Superior temporal gyrus (tissue), 1 donor: Measurements from ENCODE around the gene AHCY.
"Not testable (repeated sequence)": the region's sequence is repeated elsewhere in the genome, so short reads cannot be mapped to it uniquely, and the experiment has no call there.

Experiments used
- DNase-seq: peaks from one replicate; pipeline ENCODE4 v3.0.0-alpha.2; 2016; ENCODE audit errors: extremely low spot score

AHCY gene

GRCh38 chr20:34302723-34303533 lies at the start of gene AHCY:
Gene AHCY, minus strand, starts transcription at chr20:34303355. Its CDS starts 85 bp downstream, at chr20:34303270.
- DNase-seq = peak; percentile 96

GRCh38 chr20:34350095-34350494 lies 46.9 kb upstream of the AHCY start:
- no peak for DNase-seq

- no peak for DNase-seq
These were observed 44.4 kb upstream of the AHCY start for GRCh38 chr20:34347571-34347970.

DNA sequence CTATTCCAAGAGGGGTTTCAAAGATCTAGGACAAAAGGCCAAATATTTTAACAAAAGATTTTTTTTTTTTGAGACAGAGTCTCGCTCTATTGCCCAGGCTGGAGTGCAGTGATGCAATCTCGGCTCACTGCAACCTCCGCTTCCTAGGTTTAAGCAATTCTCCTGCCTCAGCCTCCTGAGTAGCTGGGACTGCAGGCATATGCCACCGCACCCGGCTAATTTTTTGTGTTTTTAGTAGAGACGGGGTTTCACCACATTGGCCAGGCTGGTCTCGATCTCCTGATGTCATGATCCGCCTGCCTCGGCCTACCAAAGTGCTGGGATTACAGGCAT lies 43.3 kb upstream of the AHCY start:
- not testable (repeated sequence) for DNase-seq

GRCh38 chr20:34345839-34346532 lies 42.8 kb upstream of the AHCY start:
- not testable (repeated sequence) for DNase-seq

- DNase-seq = no peak
These were observed 42.2 kb upstream of the AHCY start for GRCh38 chr20:34345402-34345736.

- DNase-seq = no peak
These were observed 41.1 kb upstream of the AHCY start for GRCh38 chr20:34344238-34344637.

- no peak for DNase-seq
These were observed 40.5 kb upstream of the AHCY start for GRCh38 chr20:34343458-34344211.

- not testable (repeated sequence) for DNase-seq
These were observed 38.0 kb upstream of the AHCY start for GRCh38 chr20:34341199-34341598.

- DNase-seq = not testable (repeated sequence)
These were observed 37.6 kb upstream of the AHCY start for GRCh38 chr20:34340726-34341125.

DNA sequence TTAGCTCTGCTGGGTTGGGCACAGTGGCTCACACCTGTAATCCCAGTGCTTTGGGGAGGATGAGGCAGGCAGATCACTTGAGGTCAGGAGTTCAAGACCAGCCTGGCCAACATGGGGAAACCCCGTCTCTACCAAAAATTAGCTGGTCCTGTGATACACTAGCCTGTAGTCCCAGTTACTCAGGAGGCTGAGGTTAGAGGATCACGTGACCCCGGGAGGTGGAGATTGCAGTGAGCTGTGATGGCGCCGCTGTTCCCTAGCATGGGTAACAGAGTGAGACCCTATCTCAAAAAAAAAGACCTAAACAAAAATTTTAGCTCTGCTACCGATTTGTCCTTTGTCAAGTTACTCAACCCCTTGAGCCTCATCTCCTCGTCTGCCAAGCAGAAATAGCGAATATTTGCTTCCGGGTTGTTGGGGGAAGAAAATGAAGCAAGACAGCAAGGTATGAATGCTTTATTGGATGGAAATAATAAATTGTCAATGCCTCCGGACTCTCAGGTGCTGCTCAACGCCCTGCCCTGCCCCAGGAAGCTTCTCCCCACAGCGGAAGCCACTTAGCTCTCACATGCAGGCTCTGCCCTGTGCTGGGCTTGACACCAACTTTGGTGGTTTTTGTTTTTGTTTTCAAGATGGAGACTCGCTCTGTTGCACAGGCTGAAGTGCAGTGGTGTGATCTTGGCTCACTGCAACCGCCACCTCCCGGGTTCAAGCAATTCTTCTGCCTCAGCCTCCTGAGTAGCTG lies 35.0 kb upstream of the AHCY start:
- DNase-seq = no peak

DNA sequence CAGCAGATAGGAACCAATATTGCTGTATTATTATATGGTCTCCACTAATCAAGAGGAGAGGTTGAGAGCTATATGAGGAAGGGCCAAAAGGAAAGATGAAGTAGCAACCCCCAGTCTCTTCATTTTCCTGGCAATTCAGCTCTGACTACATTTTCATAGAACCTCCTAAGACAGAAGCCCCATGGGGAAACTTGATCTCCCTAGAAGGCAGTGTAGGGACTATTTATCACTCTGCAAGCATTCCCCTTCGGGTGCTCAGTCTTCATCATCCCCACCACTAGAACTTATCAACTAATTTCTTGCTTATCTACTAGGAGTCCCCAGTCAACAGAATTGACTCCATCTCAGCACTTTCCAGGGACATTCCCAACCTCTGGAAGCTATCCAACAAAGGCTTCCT lies 34.4 kb upstream of the AHCY start:
- no peak for DNase-seq

- DNase-seq = peak; percentile 97
These were observed 31.7 kb upstream of the AHCY start for GRCh38 chr20:34334654-34335407.

DNA sequence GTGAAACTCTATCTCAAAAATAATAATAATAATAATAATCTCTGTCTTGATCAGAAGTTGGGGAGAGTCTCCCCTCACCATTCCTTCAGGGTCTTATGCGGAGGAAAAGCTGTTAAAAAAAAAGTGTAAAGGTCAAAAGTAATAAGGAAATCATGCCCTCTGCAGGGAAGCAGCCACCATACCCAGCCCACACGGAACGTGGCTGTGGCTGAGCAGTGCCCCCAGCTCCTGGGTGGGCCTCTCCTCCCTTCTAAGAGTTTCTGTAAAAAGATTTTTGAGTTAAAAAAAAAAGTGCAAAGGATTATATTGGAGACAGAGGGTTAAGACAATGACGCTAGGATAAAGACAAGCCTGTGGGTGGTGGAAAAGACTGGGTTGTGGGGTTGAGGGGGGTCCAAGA lies 30.6 kb upstream of the AHCY start:
- no peak for DNase-seq

DNA sequence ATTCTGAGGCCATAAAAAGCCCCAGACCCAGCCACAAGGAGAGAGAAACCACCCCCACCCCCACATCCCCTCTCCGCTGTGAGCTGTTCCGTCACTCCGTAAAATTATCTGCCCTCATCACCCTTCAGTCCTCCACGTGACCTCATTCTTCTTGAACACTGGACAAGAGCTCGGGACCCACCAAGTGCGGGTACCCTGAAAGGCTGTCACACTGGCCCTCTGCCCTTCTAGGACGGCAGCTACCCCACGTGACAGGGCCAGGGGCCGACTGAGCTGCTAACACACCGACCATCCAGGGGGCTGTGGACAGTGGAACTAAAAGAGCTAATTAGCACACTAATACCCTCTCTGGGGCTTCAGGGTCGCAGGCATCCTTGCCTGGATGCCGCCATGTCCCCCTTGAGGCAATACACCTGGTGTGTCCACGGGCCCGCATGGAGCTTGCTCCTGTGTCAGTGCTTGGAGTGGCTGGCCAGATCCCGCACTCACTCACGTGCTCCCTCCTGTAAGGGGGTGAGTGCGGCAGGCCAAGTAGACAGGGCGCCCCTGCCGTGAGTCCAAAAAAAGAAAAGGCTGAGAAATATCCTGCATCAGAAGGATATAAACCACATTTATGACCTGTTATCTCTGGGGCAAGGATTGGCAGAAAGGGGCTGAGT lies 29.2 kb upstream of the AHCY start:
- no peak for DNase-seq

GRCh38 chr20:34331838-34332237 lies 28.7 kb upstream of the AHCY start:
- DNase-seq = no peak

DNA sequence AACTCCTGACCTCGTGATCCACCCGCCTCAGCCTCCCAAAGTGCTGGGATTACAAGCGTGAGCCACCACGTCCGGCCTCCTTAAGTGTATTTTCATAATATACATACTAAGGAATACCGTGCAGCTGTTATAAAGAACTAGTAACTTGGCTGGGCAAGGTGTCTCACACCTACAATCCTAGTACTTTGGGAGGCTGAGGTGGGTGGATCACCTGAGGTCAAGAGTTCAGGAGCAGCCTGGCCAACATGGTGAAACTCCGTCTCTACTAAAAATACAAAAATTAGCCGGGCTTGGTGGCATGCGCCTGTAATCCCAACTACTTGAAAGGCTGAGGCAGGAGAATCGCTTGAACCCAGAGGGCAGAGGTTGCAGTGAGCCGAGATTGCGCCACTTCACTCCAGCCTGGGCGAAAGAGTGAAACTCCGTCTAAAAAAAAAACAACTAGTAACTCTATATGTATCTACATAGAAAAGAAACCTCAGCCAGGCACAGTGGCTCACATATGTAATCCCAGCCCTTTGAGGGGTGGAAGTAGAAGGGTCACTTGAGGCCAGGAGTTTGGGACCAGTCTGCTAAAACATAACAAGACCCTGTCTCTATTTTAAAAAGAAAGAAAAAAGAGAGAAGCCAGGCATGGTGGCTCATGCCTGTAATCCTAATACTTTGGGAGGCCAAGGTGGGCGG lies 27.8 kb upstream of the AHCY start:
- DNase-seq = not testable (repeated sequence)

DNA sequence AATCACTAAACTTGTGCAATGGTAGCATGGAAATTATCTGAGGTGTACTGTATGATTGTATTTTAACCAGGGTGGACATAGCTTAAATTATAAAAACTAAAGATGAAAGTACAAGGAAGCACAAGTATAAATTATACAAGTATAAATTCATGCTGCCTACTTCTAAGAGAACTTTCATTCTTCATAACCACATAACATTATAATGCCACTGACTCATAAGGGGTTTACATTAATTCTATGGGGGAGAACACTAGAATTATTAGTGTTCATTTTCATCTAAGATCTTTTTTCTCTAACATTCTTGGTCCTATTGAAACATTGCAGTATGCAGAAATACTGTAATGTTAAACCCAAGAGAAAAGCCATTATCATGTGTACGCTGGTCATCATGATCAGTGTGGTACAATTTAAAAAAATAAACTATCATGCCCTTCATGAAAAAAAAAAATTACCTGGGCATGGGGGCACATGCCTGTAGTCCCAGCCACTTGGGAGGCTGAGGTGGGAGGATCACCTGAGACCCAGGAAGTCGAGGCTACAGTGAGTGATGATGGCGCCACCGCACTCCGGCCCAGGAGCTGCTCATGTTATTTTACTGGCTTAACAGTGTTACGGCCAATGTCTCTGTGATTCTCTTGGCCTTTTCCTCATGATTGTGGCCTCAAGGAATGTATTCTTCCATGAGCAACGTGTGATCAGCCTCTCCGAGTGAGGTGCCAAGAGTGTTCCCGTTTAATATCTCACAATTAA lies 25.9 kb upstream of the AHCY start:
- no peak for DNase-seq

- not testable (repeated sequence) for DNase-seq
These were observed 25.1 kb upstream of the AHCY start for GRCh38 chr20:34328207-34328606.
